OCI-M1 (cell line): ENCODE results near the gene MOSMO.
"Not testable (repeated sequence)": the region's sequence is repeated elsewhere in the genome, so short reads cannot be mapped to it uniquely, and the experiment has no call there.

ENCODE experiments used
- DNase-seq: peaks from one replicate; lab custom pipeline; 2025; lab: John Stamatoyannopoulos, UW

Gene MOSMO

DNA sequence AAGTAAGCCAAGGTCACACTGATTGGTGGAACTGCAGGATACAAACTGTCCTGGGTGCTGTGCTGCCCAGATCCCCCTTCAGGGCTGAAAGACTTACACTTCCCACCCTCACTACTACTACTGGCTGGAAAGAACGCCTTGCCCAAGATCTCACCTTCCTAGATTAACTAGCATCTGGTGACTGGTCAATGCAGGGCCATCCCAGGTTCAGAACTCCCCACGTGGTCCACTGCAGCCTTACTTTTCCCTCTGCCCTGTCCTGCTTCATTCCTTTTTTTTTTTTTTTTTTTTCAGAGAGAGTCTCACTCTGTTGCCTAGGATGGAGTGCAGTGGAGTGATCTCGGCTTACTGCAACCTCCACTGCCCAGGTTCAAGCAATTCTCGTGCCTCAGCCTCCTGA, 4.7 kb upstream of the MOSMO start:
- no peak for DNase-seq

DNA sequence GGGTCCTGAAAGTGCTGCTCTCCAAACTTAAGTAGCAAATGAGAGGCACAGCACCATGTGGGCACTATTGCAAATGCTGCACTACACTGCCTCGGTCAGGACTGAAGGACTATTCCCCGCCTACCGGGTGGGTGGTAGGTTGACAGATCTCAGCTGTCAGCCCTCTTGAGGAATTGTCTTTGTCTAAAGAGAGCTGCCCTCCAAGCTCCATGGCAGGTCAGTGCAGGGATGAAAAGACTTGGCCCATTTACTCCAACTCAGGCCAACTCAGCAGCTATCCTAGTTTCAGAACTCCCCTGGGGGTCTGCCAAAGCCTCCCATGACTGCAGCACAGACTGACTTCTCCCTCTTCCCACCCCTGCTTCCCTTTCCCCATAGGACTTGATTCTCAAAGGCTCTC, 3.6 kb upstream of the MOSMO start:
- no peak for DNase-seq

DNA sequence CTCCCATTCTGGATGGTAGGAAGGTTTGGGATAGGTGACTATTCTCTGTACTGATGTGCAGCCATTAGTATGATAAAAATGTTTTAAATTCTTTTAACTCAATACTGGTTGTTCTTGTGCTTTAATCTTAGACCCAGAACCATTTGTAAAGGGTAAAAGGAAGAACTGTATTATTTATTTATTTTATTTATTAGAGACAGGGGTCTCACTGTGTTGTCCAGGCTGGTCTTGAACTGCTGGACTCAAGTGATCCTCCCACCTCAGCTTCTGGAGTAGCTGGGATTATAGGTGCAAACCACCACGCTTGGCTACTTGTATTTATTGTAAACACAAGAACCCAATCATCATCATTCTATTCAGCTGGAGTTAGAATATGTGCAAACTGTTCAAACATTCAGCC, 2.2 kb upstream of the MOSMO start:
- no peak for DNase-seq

DNA sequence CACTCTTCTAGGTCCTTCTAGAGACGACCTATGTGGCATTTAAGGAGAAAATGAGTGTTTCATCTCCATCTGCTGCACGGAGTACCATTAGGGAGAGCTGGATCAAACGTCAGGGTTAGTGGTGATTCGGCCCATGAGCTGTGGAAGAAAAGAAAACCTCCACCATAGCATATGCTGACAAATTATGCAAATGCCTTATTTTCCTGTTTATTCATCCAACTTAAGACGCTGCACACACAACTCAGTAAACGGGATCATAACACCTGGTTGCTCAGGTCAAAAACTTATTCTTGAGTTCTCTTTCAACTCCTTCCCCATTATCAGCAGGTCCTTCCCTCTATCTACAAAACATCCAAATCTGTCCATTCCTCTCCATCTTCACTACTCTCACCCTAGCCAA, 1.3 kb upstream of the MOSMO start:
- no peak for DNase-seq

- DNase-seq, result no peak
Observed at GRCh38 chr16:22007159-22007508, 777 bp upstream of the MOSMO start.

GRCh38 chr16:22008215-22009059, 526 bp downstream of the MOSMO start:
- no peak for DNase-seq

- DNase-seq, result no peak
Observed at GRCh38 chr16:22010902-22011301, 3.0 kb downstream of the MOSMO start.

- DNase-seq, result no peak
Observed at GRCh38 chr16:22012241-22012640, 4.3 kb downstream of the MOSMO start.

- no peak for DNase-seq
Observed at GRCh38 chr16:22013486-22013885, 5.6 kb downstream of the MOSMO start.

GRCh38 chr16:22014271-22014873, 6.5 kb downstream of the MOSMO start:
- DNase-seq, result no peak

DNA sequence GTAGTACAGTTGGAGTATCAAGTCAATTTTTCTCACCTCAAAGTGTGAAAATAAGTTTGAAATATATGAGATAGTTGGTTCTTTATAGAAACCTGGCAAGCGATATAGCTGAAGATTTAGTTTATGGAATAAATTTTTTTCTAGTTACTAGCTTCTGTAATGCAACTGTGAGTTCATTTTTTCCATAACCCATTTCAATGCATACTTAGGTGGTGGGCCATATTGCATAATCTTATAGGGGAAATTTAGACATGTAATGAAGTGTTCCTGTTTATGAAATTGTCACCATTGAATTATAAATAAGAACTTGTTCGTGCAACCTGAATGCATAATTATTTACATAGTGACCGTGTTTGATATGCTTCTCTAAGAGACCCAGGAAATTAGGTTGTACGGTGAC, 9.0 kb downstream of the MOSMO start:
- no peak for DNase-seq

DNA sequence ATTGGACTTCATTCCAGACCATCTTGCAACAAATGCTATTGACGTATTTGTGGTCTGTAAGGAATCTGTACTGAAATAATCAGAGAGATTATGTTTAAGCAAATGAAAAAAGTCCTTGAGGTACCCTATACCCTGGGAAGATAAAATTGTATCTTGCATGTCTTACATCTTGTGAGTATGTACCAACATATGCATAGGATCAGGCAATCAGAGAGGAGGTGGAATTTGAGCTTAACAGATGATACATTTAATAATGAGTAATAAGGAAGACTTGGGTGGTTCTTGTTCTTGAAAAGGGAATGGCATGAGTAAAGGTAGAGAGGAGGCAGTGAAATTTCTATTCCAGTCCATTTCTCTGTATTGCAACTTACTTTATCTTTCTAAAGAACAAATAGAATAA, 10.6 kb downstream of the MOSMO start:
- no peak for DNase-seq

GRCh38 chr16:22022151-22022550, 14.2 kb downstream of the MOSMO start:
- no peak for DNase-seq

DNA sequence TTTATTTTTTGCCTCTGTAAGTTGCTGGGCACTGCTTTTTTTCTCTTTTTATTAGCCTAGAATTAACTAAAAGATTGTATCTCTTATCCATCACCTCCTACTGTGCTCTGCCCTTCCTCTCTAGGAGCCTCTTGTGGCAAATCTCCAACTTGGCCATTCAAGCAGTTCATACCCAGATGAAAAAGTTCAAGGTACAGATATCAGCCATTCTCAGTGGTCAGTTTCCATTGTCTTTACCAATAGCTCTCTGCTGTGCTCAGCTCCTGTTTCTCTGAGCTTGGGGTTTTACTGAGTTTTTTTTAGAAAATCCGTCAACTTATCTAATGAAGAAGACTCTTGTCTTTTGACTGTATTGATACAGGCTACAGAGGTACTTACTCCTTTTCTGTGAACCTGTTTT, 15.6 kb downstream of the MOSMO start:
- no peak for DNase-seq

GRCh38 chr16:22024785-22025184, 16.9 kb downstream of the MOSMO start:
- not testable (repeated sequence) for DNase-seq

DNA sequence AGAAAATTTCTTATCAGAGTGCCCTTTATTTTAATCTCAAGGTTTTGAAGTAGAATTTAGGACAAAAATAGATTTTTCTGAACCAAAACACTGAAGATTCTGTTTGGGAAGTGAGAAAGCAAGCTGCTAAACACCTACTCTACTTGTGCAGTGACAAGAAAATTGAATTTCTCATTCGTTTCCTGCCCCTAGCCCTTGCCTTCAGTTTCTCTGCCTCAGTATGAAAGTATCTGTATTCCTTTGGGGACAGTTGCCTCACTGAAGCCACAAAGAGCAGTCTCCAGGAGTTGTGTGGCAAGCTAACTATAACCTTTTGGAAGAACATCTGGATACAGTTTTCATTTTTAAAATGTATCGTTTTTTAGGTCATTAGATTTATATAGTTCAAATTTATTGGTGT, 19.7 kb downstream of the MOSMO start:
- DNase-seq, result no peak

DNA sequence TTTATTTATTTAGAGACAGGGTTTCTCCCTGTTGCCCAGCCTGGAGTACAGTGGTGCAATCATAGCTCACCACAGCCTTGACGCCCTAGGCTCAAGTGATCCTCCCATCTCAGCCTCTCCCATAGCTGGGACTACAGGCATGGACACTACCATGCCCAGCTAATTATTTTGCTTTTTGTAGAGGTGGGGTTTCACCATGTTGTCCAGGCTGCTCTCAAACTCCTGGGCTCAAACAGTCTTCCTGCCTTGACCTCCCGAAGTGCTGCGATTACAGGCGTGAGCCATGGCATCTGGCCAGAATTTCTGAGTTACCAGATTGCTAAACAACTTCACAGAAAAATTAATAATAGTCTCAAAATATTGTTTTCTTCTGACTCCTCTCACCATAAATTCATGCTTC, 21.7 kb downstream of the MOSMO start:
- no peak for DNase-seq

GRCh38 chr16:22030087-22030812, 22.3 kb downstream of the MOSMO start:
- no peak for DNase-seq

DNA sequence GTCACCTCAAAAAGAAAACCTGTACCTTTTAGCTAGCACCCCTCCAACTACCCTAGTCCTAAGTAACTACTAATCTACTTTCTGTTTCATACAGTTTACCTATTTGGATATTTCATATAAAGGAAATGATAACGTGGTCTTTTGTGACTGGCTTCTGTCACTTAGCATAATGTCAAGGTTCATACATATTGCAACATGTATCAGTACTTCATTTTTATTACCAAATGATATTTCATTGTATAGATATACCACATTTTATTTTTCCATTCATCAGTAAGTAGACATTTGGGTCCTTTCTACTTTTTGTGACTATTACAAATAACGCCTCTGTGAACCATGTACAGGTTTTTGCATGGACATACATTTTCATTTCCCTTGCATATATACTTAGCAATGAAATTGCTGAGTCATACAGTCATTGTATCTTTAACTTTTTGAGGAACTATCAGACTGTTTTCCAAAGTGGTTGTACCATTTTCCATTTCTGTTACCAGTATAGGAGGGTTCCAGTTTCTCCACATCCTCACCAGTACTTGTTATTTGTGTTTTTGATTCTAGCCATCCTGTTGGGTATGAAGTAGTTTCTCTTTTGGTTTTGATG, 23.7 kb downstream of the MOSMO start:
- peak; percentile 63 for DNase-seq

DNA sequence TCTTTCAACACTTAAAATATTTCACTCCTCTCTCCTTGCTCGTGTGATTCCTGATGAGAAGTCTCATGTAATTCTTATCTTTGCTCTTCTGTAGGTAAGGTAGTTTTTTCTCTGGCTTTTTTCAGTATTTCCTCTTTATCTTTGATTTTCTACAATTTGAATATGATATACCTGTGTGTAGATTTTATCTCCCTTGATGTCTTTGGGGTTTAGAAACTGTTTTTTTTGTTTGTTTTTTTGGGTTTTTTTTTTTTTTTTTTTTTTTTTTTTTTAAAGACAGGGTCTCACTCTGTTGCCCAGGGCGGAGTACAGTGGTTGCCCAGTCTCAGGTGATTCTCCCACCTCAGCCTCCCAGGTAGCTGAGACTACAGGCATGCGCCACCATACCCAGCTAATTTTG, 26.6 kb downstream of the MOSMO start:
- DNase-seq, result no peak

DNA sequence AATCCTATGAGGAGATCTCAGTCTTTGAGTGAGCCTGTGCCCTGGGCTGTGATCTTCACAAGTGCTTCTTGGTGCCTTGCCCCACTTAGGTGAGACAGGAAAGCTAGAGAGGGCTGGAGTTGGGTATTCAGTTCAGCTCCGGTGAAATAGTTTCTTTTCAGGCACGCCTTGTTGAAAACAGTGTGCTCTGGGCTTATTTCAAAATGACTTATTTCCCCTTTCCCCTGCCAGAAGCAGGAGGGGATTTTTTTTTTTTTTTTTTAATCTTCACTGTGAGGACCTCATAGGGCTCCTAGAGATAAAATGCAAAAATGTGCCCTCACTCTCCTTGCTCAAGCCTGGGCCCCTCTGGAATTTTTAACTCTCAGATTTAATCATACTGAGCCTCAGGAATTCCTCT, 27.2 kb downstream of the MOSMO start:
- DNase-seq, result no peak

GRCh38 chr16:22043882-22044281, 36.0 kb downstream of the MOSMO start:
- not testable (repeated sequence) for DNase-seq

DNA sequence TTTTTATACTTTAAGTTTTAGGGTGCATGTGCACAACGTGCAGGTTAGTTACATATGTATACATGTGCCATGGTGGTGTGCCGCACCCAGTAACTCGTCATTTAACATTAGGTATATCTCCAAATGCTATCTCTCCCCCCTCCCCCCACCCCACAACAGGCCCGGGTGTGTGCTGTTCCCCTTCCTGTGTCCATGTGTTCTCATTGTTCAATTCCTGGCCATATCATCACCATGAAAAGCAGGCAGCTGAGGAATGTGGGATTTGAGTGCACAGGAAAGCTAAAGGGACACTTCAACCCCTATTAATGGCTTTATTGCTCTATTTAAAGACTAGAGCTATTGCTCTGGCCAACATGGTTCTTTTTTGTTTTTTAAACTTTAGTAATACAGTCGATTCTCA, 38.0 kb downstream of the MOSMO start:
- DNase-seq, result not testable (repeated sequence)
